Esophagus squamous epithelium (tissue), 5 donors: ENCODE results near the gene SYT1. TPM values are rescaled to one million over a fixed set of nuclear protein-coding genes. Genes with fewer than 3 reads are reported as not detected.
"Not testable (repeated sequence)": the region's sequence is repeated elsewhere in the genome, so short reads cannot be mapped to it uniquely, and the experiment has no call there.

Experiments used
- DNase-seq: peaks from one replicate; lab custom pipeline; 2025; lab: John Stamatoyannopoulos, UW
- H3K27ac ChIP-seq, 4 donors: fragments of 200-600 bp; sonication (generic); one replicate each; pipeline ENCODE4 v1.5.1; 2016 to 2019; ENCODE audit warnings: mild to moderate bottlenecking in 1 of 4
- H3K27me3 ChIP-seq, 4 donors: fragments of 200-600 bp; sonication (generic); 1 replicate in 3 of 4; 2 replicates in 1 of 4; pipeline versions ENCODE4 v1.5.1 to v1.6.0; 2017 to 2021; ENCODE audit warnings: antibody characterized with exemption in 1 of 4
- H3K36me3 ChIP-seq, 3 donors: fragments of 200-600 bp; sonication (generic); one replicate each; pipeline ENCODE4 v1.5.1; 2016 to 2019
- H3K4me1 ChIP-seq, 3 donors: fragments of 200-600 bp; sonication (generic); one replicate each; pipeline ENCODE4 v1.5.1; 2017 to 2019
- H3K4me3 ChIP-seq, 4 donors: fragments of 200-600 bp; sonication (generic); 1 replicate in 3 of 4; 2 replicates in 1 of 4; pipeline ENCODE4 v1.5.1; 2016 to 2019; ENCODE audit warnings: mild to moderate bottlenecking in 2 of 4, moderate library complexity in 1 of 4
- H3K9me3 ChIP-seq, 3 donors: fragments of 200-600 bp; sonication (generic); one replicate each; pipeline ENCODE4 v1.5.1; 2016 to 2019
- CTCF ChIP-seq, 6 experiments: fragments of 450-650 bp in 4 of 6; fragments of 200-600 bp in 2 of 6; sonication (generic) in 2 of 6; IDR thresholded peaks; one replicate each; pipeline ENCODE4 v1.5.1; 2016 to 2019; ENCODE audit warnings: antibody characterized with exemption in 6 of 6, mild to moderate bottlenecking in 4 of 6, moderate library complexity in 4 of 6
- POLR2A ChIP-seq, 4 donors: fragments of 450-650 bp; IDR thresholded peaks; one replicate each; pipeline ENCODE4 v1.6.1; 2017; ENCODE audit warnings: antibody characterized with exemption in 4 of 4, mild to moderate bottlenecking in 4 of 4, moderate library complexity in 3 of 4
- WGBS, 2 donors: methylation state at CpG; one replicate each; pipeline ENCODE4 v1.1.5; 2018; 5-methylcytosine and 5-hydroxymethylcytosine counted together
- intact Hi-C: fragments of 100-400 bp; cut with DNase I; formaldehyde crosslinking; loops from one replicate; pipeline ENCODE4 v1.15.0; 2022
- total RNA-seq, 4 donors: library from RNA; depleted of rRNA; stranded (reverse); fragments of >200 nt; gene quantifications; one replicate each; pipeline ENCODE4 v1.1.0, GENCODE V29; 2016
- donor health status: DM: yes; HTN: yes; CAD: no.

Gene SYT1
- total RNA-seq, 4 donors from 2014 or later: 0.26 to 2.7 TPM; not detected in 2

GRCh38 chr12:78835493-78835892, 29.1 kb upstream of the SYT1 start:
- Histone ChIP-seq H3K9me3 (no peaks in the 10 kb centered on the region), H3K4me1 (no peaks in the 10 kb centered on the region), H3K36me3 (no peaks in the 10 kb centered on the region), H3K27ac (no peak overlapping the region), H3K4me3 (no peak overlapping the region), H3K27me3 (no peaks in the 10 kb centered on the region)
- WGBS, 2 donors: 78 to 86% methylated on average over 6 of the region's 6 CpGs
- no peak for DNase-seq
- intact Hi-C loops: no loop called here
- no peak for TF ChIP-seq POLR2A (IDR thresholded peaks at IDR 0.05)
- TF ChIP-seq CTCF (IDR thresholded peaks at IDR 0.05): no peak

- H3K9me3 ChIP-seq, H3K4me1 ChIP-seq, H3K36me3 ChIP-seq, H3K27me3 ChIP-seq, intact Hi-C loops, H3K4me3 ChIP-seq, DNase-seq, H3K27ac ChIP-seq: not testable (repeated sequence)
- 77 to 80% methylated on average over 6 to 7 of the region's 7 CpGs for WGBS, 2 donors
Measured at GRCh38 chr12:78840518-78841019, 24.0 kb upstream of the SYT1 start.

GRCh38 chr12:78853231-78853630, 11.3 kb upstream of the SYT1 start:
- DNase-seq: no peak
- no peak for TF ChIP-seq POLR2A (IDR thresholded peaks at IDR 0.05)
- TF ChIP-seq CTCF (IDR thresholded peaks at IDR 0.05): no peak
- Histone ChIP-seq H3K4me3 (no peak overlapping the region), H3K9me3 (no peaks in the 10 kb centered on the region), H3K27ac (no peak overlapping the region), H3K36me3 (no peaks in the 10 kb centered on the region), H3K27me3 (no peaks in the 10 kb centered on the region), H3K4me1 (no peaks in the 10 kb centered on the region)
- intact Hi-C loops: no loop called here

GRCh38 chr12:78863482-78864402, 832 bp upstream of the SYT1 start:
- Histone ChIP-seq H3K36me3 (no peaks in the 10 kb centered on the region), H3K4me1 (peaks cover 0 to 23% (median 4%) of the 10 kb centered on the region in 3 donors), H3K27me3 (peaks cover 0 to 34% (median 0%) of the 10 kb centered on the region in 4 donors), H3K27ac (no peak overlapping the region), H3K9me3 (no peaks in the 10 kb centered on the region), H3K4me3 (peak overlapping the region; percentile 2 to 65 (median 40))
- no peak for DNase-seq
- intact Hi-C loops: no loop called here
- 5 to 9% methylated on average over 25 to 28 of the region's 41 CpGs for WGBS, 2 donors
- no peak for TF ChIP-seq CTCF (IDR thresholded peaks at IDR 0.05)
- TF ChIP-seq POLR2A (IDR thresholded peaks at IDR 0.05): no peak

- Histone ChIP-seq H3K4me3 (peak overlapping the region in 3 of 4 donors; percentile 37 to 65 (median 44)), H3K4me1 (peaks cover 0 to 23% (median 4%) of the 10 kb centered on the region in 3 donors), H3K27ac (no peak overlapping the region), H3K36me3 (no peaks in the 10 kb centered on the region), H3K9me3 (no peaks in the 10 kb centered on the region), H3K27me3 (peaks cover 0 to 34% (median 0%) of the 10 kb centered on the region in 4 donors)
- no peak for DNase-seq
- intact Hi-C loops: no loop called here
- no peak for TF ChIP-seq CTCF (IDR thresholded peaks at IDR 0.05)
- TF ChIP-seq POLR2A (IDR thresholded peaks at IDR 0.05): no peak
- 5 to 6% methylated on average over 9 to 16 of the region's 32 CpGs for WGBS, 2 donors
Measured at GRCh38 chr12:78864870-78865463, 393 bp downstream of the SYT1 start.
